GM23248 (cell line): ENCODE measurements around the gene KREMEN2. TPM values are rescaled to one million over a fixed set of nuclear protein-coding genes. Genes with fewer than 3 reads are reported as not detected.

Experiments
- DNase-seq: peaks from one replicate; pipeline ENCODE4 v3.0.0-alpha.2; 2015
- H2AFZ ChIP-seq: fragments of 200-600 bp; sonication (generic); 2 replicates; pipeline ENCODE4 v1.6.1; 2016; ENCODE audit warnings: antibody characterized with exemption
- H3F3A ChIP-seq: fragments of 200-600 bp; sonication (generic); 2 replicates; pipeline ENCODE4 v1.6.1; 2016; ENCODE audit warnings: mild to moderate bottlenecking, antibody characterized with exemption, mixed run types; ENCODE audit not compliant: insufficient read depth
- H3K27ac ChIP-seq: fragments of 200-600 bp; sonication (generic); 2 replicates; pipeline ENCODE4 v1.5.1; 2016; ENCODE audit warnings: mild to moderate bottlenecking
- H3K27me3 ChIP-seq: fragments of 200-600 bp; sonication (generic); replicated peaks from 2 replicates; pipeline ENCODE4 v1.6.1; 2016; ENCODE audit warnings: mild to moderate bottlenecking; ENCODE audit not compliant: insufficient read depth
- H3K36me3 ChIP-seq: fragments of 200-600 bp; sonication (generic); 2 replicates; pipeline ENCODE4 v1.6.1; 2016; ENCODE audit warnings: low read depth, mild to moderate bottlenecking
- H3K4me1 ChIP-seq: fragments of 200-600 bp; sonication (generic); 2 replicates; pipeline ENCODE4 v1.6.1; 2016; ENCODE audit warnings: mild to moderate bottlenecking; ENCODE audit not compliant: insufficient read depth
- H3K4me2 ChIP-seq: fragments of 200-600 bp; sonication (generic); one replicate; pipeline ENCODE4 v1.6.1; 2016; ENCODE audit warnings: mild to moderate bottlenecking; ENCODE audit not compliant: unreplicated experiment
- H3K4me3 ChIP-seq: fragments of 200-600 bp; sonication (generic); 2 replicates; pipeline ENCODE4 v1.5.1; 2016; ENCODE audit warnings: mild to moderate bottlenecking
- H3K79me2 ChIP-seq: fragments of 200-600 bp; sonication (generic); 2 replicates; pipeline ENCODE4 v1.6.1; 2016; ENCODE audit warnings: mild to moderate bottlenecking; ENCODE audit not compliant: insufficient read depth
- H3K9ac ChIP-seq: fragments of 200-600 bp; sonication (generic); 2 replicates; pipeline ENCODE4 v1.6.1; 2016; ENCODE audit warnings: mild to moderate bottlenecking
- H3K9me2 ChIP-seq: fragments of 200-600 bp; sonication (generic); 2 replicates; pipeline ENCODE4 v1.6.1; 2016; ENCODE audit warnings: mixed run types, mild to moderate bottlenecking, moderate library complexity; ENCODE audit not compliant: insufficient read depth
- H3K9me3 ChIP-seq: fragments of 200-600 bp; sonication (generic); one replicate; pipeline ENCODE4 v1.6.1; 2017; ENCODE audit warnings: low read depth
- H4K20me1 ChIP-seq: fragments of 200-600 bp; sonication (generic); 2 replicates; pipeline ENCODE4 v1.6.0; 2016; ENCODE audit not compliant: insufficient read depth
- EZH2 ChIP-seq: fragments of 200-600 bp; sonication (generic); IDR thresholded peaks from 2 replicates; pipeline ENCODE4 v1.6.1; 2018; ENCODE audit warnings: antibody characterized with exemption, mild to moderate bottlenecking; ENCODE audit not compliant: insufficient read depth, poor library complexity, severe bottlenecking
- EZH2phosphoT487 ChIP-seq: fragments of 200-600 bp; sonication (generic); IDR thresholded peaks from 2 replicates; pipeline ENCODE4 v1.6.1; 2018; ENCODE audit warnings: antibody characterized with exemption, moderate library complexity, mild to moderate bottlenecking, low read depth; ENCODE audit not compliant: insufficient read depth
- WGBS, 2 experiments: methylation state at CpG; one replicate each; pipeline ENCODE4 v1.1.6; 2015 to 2017; ENCODE audit warnings: low lambda C conversion rate in 2 of 2, low coverage in 1 of 2; ENCODE audit errors: missing lambda C conversion rate in 2 of 2; 5-methylcytosine and 5-hydroxymethylcytosine counted together
- in situ Hi-C: fragments of 300-500 bp; cut with MboI; formaldehyde crosslinking; loops from 2 replicates; pipeline ENCODE4 v1.15.0; 2020
- polyA plus RNA-seq: library from polyadenylated mRNA; unstranded; fragments of >200 nt; fragmentation: Nextera tagmentation; extraction: Ambion mirVana; gene quantifications from 2 replicates; pipeline ENCODE4 v1.2.1, GENCODE V29; 2016
- total RNA-seq: library from RNA; depleted of rRNA; stranded (reverse); fragments of >200 nt; shearing (Covaris generic); gene quantifications from 2 replicates; pipeline ENCODE4 v1.2.3, GENCODE V29; 2014

Gene KREMEN2
- total and polyA plus RNA-seq, 2 experiments from 2014 or later: not detected

DNA sequence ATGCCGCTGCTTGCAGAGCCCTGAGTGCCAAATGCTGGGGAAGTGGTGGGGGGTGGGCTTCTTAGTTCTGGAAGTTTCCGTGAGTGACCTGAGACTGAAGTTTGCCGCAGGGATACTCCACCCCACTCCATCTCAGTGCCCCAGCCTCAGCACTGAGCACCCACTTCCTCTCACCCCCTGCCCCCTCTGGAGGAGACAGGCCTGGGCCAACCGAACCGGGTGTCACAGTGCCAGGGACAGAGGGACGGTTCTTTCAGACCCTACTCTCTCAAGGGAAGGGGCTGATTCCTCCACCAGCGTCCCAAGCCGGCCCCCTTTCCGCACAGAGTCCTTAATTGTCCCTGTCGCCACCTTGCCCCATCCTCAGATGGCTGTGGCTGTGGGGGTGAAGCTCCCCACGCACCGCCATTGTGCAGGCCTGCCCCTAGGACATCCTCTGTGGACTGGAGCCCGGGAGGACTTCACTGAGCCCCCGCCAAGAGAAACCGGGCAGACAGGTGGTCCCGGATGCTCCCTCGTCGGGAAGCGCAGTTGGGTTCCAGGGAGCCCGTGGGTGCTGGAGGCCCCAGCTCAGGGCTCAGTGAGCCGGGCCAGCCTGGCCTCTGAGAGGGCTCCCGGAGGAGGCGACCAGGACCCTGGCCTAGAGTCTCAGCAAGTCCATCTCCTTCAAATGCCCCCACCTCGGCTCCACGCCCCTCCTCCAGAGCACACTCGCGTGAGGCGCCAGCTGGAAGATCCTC lies 1.6 kb upstream of the KREMEN2 start:
- WGBS, 2 experiments: 15% methylated on average over 28 of the region's 28 CpGs
- H3K4me2 ChIP-seq: no peak overlapping the region

DNA sequence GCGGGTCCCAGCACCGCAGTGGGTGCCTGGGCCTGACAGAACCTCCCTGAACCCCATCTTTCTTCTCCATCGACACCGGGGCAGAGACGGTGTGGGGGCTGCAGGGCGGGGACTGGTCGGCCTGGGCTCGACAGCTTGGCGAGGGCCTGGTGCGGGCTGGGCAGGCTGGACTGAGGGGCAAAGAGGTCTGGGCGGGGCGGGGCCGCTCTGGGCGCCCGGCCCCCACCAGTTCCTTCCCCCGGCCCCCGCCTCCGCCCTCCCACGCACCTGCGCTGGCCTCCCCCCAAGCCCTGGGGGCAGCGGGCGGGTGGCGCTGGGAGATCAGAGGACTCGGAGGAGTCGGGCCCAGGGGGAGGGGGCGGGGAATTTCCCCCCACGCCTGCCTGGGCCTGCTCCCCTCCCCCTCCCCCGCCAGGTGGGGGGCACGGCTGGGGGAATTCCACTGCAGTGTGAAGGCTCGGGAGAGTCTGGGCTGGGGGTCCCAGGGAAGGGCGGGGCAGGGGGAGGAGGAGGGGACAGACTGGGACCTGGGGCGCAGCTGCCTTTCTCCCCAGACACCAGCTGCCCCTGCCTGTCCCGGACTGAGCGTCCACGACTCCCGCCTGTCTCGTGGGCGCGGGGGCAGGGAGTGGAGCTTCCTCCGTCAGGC lies 877 bp upstream of the KREMEN2 start:
- Histone ChIP-seq H3K9me3 (no peaks in the 10 kb centered on the region), H3K36me3 (no peaks in the 10 kb centered on the region), H3K79me2 (no peaks in the 10 kb centered on the region), H4K20me1 (no peaks in the 10 kb centered on the region), H2AFZ (no peak overlapping the region), H3K4me2 (no peak overlapping the region), H3F3A (no peaks in the 10 kb centered on the region), H3K9ac (no peak overlapping the region), H3K27ac (no peak overlapping the region), H3K27me3 (peaks cover 55% of the 10 kb centered on the region), H3K4me1 (no peaks in the 10 kb centered on the region), H3K9me2 (no peaks in the 10 kb centered on the region), H3K4me3 (0 out of 2 replicates have a peak overlapping the region, but pooled peaks have one; percentile 37)
- no peak for DNase-seq
- WGBS, 2 experiments: 2 to 5% methylated on average over 16 to 34 of the region's 40 CpGs
- TF ChIP-seq EZH2phosphoT487: no peak
- TF ChIP-seq EZH2: no peak
- in situ Hi-C loops: no loop called here

More for the DNA sequence above, 1.6 kb upstream of the KREMEN2 start:
- in situ Hi-C loops: no loop called here
- no peak for DNase-seq
- H3K9me2 ChIP-seq: no peaks in the 10 kb centered on the region
- H3K4me1 ChIP-seq: no peaks in the 10 kb centered on the region
- no peak overlapping the region for H3K27ac ChIP-seq
- no peaks in the 10 kb centered on the region for H3K36me3 ChIP-seq
- H3K9ac ChIP-seq: no peak overlapping the region
- no peaks in the 10 kb centered on the region for H4K20me1 ChIP-seq
- H3K4me3 ChIP-seq: no peak overlapping the region
- peaks cover 48% of the 10 kb centered on the region for H3K27me3 ChIP-seq
- no peaks in the 10 kb centered on the region for H3K9me3 ChIP-seq
- H3F3A ChIP-seq: no peaks in the 10 kb centered on the region
- H3K79me2 ChIP-seq: no peaks in the 10 kb centered on the region
- no peak overlapping the region for H2AFZ ChIP-seq
- TF ChIP-seq EZH2 (no peak), EZH2phosphoT487 (no peak)

DNA sequence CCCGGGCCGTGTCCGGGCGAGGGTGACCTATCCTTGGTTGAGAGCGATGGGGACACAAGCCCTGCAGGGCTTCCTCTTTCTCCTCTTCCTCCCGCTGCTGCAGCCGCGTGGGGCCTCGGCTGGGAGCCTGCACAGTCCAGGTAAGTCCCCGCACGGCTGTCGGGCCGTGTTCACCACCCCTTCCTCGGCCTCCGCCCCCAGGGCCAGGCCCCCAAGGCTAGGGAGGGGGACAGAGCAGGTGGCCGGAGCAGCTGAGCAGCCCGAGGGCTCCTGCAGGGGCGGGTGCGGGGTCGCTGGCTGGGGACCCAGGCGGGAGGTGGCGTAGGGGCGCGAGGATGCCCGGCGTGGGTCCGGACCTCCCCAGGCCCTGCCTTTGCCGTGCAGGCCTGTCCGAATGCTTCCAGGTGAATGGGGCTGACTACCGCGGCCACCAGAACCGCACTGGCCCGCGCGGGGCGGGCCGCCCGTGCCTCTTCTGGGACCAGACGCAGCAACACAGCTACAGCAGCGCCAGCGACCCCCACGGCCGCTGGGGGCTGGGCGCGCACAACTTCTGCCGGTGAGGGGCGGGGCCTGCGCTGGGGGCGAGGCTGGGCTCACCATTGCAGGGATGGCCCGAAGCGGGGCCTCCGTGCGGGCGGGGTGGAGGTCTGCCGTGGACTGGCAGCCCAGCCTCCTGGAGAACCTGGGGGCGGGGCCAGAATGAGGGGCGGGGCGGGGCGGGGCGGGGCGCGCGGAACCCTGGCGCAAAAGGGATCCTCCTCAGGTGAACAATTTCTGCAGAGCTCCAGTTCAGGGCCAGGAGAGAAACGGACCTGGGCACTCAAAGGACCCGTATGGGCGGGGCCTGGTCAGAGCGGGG lies 631 bp downstream of the KREMEN2 start:
- in situ Hi-C loops: no loop called here
- Histone ChIP-seq H3K4me1 (no peaks in the 10 kb centered on the region), H3K9ac (no peak overlapping the region), H3F3A (no peaks in the 10 kb centered on the region), H3K4me3 (no peak overlapping the region), H3K9me2 (no peaks in the 10 kb centered on the region), H4K20me1 (no peaks in the 10 kb centered on the region), H3K36me3 (no peaks in the 10 kb centered on the region), H3K27me3 (peaks cover 55% of the 10 kb centered on the region), H3K9me3 (no peaks in the 10 kb centered on the region), H3K79me2 (no peaks in the 10 kb centered on the region), H3K27ac (no peak overlapping the region), H2AFZ (no peak overlapping the region), H3K4me2 (no peak overlapping the region)
- DNase-seq: peak; percentile 32
- TF ChIP-seq EZH2phosphoT487: no peak
- TF ChIP-seq EZH2: peak; percentile 58
- WGBS, 2 experiments: 1 to 2% methylated on average over 44 to 55 of the region's 68 CpGs

DNA sequence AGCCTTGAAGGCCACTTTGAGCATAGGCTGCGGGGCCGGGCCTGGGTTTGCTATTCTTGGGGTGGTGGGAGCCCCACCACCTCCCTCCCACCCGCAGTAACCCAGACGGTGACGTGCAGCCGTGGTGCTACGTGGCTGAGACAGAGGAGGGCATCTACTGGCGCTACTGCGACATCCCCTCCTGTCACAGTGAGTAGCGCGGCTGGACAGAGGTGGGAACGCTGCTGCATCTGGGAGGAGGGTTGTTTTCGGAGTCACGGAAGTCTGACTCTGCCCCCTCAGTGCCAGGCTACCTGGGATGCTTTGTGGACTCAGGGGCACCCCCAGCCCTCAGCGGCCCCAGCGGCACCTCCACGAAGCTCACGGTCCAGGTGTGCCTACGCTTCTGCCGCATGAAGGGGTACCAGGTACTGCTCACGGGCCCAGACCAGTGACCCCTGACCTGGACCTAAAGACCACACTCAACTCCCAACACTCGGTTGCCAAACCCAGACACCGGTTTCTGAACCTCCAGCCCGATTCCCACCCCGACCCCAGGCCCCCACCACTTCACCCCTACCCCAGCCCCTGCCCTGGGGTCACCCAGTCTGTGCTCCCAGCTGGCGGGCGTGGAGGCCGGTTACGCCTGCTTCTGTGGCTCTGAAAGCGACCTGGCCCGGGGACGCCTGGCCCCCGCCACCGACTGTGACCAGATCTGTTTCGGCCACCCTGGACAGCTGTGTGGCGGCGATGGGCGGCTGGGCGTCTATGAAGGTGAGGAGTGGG lies 2.1 kb downstream of the KREMEN2 start:
- no peaks in the 10 kb centered on the region for H3F3A ChIP-seq
- no peak overlapping the region for H3K27ac ChIP-seq
- H3K4me2 ChIP-seq: no peak overlapping the region
- peaks cover 55% of the 10 kb centered on the region for H3K27me3 ChIP-seq
- DNase-seq: no peak
- no peaks in the 10 kb centered on the region for H3K9me3 ChIP-seq
- in situ Hi-C loops: no loop called here
- 46 to 50% methylated on average over 36 to 39 of the region's 39 CpGs for WGBS, 2 experiments
- no peaks in the 10 kb centered on the region for H3K79me2 ChIP-seq
- no peaks in the 10 kb centered on the region for H3K9me2 ChIP-seq
- H2AFZ ChIP-seq: no peak overlapping the region
- H3K4me3 ChIP-seq: no peak overlapping the region
- H4K20me1 ChIP-seq: no peaks in the 10 kb centered on the region
- H3K36me3 ChIP-seq: no peaks in the 10 kb centered on the region
- no peak overlapping the region for H3K9ac ChIP-seq
- TF ChIP-seq EZH2 (no peak), EZH2phosphoT487 (no peak)
- no peaks in the 10 kb centered on the region for H3K4me1 ChIP-seq
